Mammary epithelial cell (primary cell): ENCODE results near the gene CH25H.

Source experiments
- EZH2 ChIP-seq: IDR thresholded peaks from 2 replicates; pipeline ENCODE4 v1.6.1; 2012; ENCODE audit warnings: low read length, inconsistent platforms, borderline replicate concordance
- TF ChIP-seq, protein P1 (sequence below), 2 donors: IDR thresholded peaks in 1 of 2; conservative IDR thresholded peaks in 1 of 2; 2 replicates each; pipeline ENCODE4 v1.5.1; 2011 to 2012; ENCODE audit warnings: inconsistent platforms in 2 of 2, low read length in 2 of 2, mild to moderate bottlenecking in 2 of 2, control low read depth in 1 of 2, low read depth in 1 of 2; ENCODE audit not compliant: insufficient read depth in 1 of 2; ENCODE audit errors: extremely low read depth in 1 of 2

DNA sequence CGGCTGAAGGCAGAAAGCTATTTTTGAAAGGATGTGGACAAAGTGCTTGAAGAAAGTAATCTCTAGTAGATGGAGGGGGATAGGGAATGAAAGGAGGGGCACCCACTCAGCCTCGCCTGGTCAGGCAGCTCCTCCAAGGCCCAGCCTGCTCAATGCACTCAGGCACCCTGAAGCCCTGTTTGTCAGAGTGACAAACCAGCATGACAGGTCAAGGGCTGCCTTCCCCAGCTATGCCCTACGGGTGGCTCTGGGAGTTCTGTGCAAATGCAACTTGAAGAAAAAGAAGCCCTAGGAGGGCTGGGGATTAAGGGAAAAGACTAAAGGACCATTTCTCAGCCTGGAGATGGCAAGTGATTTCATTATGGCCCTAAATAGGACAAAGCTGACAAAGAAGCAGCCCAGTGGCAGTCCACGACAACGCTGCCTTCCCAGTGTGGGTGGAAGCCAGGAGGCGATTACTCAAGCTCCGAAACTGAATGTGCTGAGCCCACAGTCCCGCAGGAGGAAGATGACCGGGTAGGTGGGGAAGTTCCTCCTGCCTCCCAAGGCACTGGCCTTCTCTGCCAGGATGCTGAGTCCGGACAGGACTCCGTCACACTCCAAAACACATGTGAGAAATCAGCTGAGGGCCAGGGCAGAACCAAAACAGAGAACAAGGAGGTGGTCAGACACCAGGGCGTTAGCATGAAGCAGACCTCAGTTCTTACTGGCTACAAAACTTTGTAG is 28.1 kb upstream of the CH25H start:
- TF ChIP-seq, protein P1, sequence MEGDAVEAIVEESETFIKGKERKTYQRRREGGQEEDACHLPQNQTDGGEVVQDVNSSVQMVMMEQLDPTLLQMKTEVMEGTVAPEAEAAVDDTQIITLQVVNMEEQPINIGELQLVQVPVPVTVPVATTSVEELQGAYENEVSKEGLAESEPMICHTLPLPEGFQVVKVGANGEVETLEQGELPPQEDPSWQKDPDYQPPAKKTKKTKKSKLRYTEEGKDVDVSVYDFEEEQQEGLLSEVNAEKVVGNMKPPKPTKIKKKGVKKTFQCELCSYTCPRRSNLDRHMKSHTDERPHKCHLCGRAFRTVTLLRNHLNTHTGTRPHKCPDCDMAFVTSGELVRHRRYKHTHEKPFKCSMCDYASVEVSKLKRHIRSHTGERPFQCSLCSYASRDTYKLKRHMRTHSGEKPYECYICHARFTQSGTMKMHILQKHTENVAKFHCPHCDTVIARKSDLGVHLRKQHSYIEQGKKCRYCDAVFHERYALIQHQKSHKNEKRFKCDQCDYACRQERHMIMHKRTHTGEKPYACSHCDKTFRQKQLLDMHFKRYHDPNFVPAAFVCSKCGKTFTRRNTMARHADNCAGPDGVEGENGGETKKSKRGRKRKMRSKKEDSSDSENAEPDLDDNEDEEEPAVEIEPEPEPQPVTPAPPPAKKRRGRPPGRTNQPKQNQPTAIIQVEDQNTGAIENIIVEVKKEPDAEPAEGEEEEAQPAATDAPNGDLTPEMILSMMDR (conservative IDR thresholded peaks at IDR 0.05 in 1 of 2, IDR thresholded peaks at IDR 0.05 in 1 of 2; ENCODE audit: extremely low read depth in 1 of 2, insufficient read depth in 1 of 2, low read depth in 1 of 2, low read length in 2 of 2) = no peak
- TF ChIP-seq EZH2 = no peak
